GM19455 (cell line): Measurements from ENCODE around the gene CIB4.

Source experiments
- ATAC-seq: cut with Tn5 transposase; IDR thresholded peaks from one replicate; pipeline ENCODE4 v1.9.1; 2021; ENCODE audit not compliant: unreplicated experiment

CIB4 gene

GRCh38 chr2:26644188-26644835, 3.1 kb upstream of the CIB4 start:
- ATAC-seq, result no peak

DNA sequence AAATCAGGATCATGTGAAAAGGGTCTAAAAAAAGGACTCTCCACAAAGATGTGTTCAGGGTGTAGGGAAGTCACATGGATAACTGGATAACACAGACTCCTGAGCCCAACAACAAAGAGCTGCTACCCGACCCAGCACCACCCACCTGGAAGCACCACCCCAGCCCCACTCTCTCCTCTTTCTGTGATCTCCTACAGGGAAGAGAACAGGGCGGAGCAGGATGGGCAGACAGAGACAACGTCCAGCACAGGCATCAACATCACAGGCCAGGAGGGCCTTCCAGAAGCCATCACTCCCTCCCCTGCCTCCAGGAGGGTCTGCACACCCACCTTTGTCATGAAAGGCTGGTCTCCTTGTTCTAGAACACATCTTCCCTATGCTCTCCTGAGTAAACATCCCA, 1.3 kb upstream of the CIB4 start:
- ATAC-seq, result no peak

DNA sequence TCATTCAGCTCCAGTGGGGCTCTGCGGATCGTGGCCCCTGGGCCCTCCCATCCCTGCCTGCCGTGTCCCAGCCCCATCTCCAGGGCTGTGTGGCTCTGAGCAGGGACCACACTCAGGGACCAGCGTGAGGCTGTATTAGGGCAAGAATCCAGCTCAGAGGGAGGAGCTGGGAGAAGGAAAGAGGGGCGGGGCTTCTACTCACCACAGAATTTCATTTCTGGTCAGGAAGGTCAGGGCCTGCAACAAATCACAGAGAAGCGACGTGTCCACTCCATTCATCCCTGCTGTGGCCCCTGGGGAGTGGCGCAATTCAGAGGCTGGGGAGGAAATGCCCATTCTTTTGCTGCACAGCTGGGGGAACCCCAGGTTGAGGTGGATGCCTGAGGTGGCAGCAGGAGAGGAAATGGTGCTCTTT, 828 bp downstream of the CIB4 start:
- ATAC-seq, result no peak

DNA sequence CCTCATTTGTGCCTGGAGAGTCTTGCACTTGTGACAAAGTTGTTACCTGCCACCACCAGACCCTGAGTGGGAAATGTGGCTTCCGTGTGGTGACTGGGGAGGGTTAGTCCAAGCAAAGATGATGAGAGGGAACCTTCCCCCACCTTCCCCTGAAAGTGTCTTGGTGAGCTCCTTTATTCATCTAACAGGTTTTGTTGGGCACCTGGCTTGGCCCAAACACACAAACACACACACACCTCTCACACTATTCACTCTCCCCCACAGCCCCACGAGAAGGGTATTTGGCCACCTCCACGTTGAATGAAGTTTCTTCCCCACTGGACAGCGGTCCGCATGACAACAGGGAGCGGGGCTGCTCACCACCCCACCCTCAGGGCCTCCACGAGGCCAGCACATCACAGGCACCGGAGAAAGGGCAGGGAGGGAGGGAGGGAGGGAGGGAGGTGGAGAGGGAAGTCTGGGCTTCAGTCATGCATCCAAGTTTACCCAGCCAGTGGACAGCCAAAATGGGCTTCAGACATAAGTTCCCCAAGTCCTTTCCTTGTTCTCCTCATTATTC, 1.4 kb downstream of the CIB4 start:
- no peak for ATAC-seq

DNA sequence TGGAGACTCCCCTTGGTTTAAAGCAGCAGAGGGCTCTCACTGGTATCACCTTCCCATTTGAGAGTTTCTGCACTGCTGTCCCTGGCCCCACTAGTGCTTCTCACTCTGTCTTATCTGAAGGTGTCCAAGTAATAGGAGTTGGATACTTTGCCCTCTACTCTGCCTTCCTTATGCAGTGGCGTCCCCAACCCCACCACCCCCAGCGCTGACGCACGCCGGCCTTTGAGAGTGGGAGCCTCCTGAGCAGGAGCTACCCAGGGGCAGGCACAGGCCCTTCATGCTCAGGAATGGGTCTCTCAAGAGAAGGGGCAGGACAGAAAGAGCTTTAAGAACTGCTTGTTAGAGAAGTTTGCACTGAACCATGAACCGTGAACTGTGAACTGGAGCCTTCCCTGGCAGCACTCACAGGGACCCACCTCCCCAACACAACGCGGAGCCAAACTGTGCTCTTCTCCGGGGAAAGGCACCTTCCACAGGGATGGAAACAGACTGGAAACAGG, 3.3 kb downstream of the CIB4 start:
- no peak for ATAC-seq

DNA sequence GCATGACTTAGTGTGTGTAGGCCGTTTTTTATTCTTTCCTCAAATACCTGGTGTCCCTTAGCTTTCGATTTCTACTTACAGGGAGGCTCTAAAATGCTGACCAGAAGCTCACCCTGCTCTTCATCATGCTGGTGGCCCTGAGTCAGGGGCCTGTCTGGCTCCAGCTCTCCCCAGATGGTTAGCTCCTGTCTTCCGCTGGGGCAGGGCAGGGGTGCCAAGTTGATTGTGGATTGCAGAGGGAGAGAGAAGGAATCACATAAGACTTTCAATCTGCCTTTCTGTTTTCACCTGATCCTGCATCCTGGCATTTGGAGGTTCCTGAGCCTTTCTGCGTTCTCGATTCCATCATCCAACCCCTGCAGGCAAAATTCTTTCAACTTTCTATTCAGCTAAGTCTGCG, 4.2 kb downstream of the CIB4 start:
- ATAC-seq, result no peak

GRCh38 chr2:26635401-26635800, 5.8 kb downstream of the CIB4 start:
- ATAC-seq, result no peak

- no peak for ATAC-seq
Observed at GRCh38 chr2:26634636-26635230, 6.4 kb downstream of the CIB4 start.

DNA sequence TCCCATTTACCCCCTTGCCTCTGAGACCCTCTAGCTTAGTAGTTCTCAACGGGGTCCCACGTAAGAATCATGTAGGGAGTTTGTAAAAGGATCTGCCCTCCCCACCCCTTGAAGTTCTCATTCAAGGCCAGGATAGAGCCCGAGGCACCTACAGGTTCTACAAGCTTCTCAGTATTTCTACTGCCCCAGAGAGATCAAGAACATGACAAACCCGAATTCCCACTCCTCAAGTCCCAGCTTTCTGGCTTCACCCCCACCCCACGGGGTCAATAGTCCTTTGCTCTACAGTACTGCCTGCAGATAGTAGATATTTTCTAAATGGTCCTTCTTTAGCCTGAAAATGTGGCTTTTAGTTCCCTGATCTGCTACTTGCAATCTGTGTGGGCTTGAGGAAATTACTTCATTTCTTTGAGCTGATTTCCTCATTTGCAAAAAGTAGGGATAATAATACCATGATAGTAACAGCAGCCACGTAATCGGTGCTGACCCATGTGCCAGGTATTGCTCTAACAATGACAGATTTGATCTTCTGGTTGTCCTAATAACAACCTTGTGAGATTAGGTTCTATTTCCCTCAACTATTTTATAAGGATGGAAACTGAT, 7.1 kb downstream of the CIB4 start:
- no peak for ATAC-seq

DNA sequence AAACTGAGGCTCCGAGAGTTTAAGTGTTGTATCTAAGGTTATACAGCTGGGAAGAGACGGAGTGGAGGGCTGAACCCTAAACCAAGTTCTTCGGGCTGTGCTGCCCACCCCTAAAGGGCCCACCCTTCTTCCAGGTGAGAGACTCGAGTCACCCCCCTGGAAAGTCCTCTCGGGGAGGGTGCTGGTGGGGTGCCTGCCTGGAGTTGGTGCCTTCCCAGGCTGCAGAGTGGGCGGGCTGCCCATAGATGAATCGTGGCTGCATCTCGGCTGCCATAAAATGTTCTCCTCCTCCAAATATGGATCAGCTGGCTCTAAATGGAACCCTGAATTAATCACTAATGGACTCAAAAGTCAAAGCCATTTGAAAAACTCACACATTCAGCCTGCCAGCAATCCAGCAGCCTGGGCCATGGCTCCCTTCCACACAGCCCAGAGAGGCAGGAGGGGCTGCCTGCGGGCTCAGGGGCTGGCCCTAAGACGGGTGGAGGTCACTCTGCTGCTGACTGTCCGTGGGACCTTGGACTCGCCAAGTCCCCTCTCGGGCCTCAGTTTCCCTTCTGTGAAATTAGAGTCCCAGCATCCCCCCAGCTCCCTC, 7.7 kb downstream of the CIB4 start:
- ATAC-seq, result no peak

DNA sequence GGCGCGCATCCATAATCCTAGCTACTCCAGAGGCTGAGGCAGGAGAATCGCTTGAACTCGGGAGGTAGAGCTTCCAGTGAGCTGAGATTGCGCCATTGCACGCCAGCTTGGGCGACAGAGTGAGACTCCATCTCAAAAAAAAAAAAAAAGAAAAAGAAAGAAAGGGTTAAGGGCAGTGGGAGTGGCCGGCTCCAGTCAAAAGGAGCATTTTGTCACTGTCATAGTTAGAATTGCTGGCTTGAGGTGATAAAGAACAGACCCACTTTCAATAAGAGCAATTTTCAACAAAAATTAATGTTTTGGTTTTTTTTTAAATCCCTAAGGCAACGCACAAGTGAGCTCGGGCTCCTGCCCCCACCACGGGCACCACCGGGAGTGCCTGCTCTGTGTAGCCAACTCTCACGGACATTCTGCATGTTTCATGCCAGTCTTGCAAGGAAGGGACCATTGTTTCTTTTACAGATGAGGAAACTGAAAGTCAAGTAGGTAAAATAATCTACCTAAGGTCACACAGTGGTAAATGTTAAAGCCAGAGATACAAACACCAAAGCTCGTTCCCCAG, 8.5 kb downstream of the CIB4 start:
- no peak for ATAC-seq

DNA sequence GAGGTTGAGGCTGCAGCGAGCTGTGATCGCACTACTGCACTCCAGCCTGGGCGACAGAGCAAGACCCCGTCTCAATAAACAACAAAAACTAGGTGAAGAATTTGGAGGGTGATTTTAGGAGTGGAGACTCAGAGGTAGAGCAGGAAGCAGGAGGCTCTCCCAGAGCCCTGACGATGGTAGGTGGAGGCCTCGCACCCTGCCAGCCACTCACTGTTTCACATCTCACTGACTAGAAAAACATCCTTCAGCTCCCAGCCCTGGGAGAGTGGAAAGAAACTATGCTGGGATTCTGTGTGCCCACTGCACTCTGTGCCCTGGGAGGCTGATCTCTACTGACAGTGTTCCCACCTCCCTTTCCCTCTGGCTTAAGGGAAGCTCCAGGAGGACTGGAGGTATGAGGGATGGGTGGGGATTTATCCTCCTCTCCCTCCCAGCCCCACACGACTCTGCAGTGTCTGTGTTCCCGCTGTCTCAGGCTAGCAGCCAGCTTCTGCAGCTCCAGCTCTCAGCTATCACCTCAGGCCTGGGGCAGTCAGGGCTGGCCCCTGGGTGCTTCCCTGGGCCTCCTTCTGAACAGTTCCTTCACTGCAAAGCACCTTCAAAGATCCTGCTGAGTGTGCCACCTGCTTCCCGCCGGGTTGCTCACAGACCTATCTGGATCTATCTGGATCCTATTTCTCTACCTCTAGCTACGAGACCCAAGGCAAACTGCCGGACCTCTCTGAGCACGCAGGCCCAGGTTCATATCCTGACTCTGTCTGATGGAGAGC, 9.6 kb downstream of the CIB4 start:
- no peak for ATAC-seq

DNA sequence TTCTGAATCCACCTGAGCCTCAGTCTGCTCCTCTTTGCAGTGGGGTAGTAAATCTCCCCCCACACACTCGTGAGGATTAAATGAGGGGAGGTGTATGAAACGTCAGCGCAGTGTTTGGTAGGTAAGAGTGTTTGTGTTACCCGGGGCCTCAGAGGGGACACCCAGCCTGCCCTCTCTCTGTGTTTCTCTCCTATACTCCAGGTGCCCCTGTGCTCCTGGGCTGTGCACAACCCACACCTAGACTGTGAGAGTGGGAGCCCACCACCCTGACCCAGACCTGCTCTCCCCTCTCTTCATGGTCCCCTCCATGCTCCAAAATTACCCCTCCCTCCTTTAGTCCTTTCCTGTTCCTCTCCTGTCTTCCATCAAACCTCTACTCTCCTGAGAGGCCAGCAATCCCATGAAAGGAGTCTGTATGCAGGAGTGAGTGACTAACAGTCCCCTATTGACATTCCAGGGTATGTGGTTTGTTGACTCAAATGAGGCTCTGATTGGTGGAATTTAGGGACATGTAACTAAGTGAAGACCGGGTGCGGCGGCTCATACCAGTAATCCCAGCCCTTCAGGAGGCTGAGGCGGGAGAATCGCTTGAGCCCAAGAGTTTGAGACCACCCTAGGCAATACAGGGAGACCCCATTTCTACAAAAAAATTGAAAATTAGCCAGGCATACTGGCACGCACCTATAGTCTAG, 10.4 kb downstream of the CIB4 start:
- no peak for ATAC-seq

DNA sequence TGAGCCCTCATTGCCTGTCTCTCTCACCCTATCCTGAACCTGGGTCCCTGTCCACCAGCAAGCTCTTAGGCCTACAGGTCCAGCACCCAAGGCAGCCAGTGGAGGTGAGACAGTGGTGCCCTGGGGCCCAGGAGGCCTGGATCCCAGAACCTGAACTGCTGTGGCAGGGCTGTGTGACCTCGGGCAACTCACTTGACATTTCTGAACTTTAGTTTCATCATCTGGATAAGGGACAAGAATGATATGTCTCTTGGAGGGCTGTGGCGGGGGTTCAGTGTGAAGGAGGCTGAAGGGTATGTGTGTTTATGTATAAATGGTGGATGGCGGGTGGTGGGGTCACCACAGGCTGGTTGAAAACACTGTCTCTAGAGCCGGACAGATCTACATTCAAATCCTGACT, 10.9 kb downstream of the CIB4 start:
- ATAC-seq, result no peak

GRCh38 chr2:26629751-26630150, 11.4 kb downstream of the CIB4 start:
- no peak for ATAC-seq

- no peak for ATAC-seq
Observed at GRCh38 chr2:26629346-26629630, 11.9 kb downstream of the CIB4 start.

DNA sequence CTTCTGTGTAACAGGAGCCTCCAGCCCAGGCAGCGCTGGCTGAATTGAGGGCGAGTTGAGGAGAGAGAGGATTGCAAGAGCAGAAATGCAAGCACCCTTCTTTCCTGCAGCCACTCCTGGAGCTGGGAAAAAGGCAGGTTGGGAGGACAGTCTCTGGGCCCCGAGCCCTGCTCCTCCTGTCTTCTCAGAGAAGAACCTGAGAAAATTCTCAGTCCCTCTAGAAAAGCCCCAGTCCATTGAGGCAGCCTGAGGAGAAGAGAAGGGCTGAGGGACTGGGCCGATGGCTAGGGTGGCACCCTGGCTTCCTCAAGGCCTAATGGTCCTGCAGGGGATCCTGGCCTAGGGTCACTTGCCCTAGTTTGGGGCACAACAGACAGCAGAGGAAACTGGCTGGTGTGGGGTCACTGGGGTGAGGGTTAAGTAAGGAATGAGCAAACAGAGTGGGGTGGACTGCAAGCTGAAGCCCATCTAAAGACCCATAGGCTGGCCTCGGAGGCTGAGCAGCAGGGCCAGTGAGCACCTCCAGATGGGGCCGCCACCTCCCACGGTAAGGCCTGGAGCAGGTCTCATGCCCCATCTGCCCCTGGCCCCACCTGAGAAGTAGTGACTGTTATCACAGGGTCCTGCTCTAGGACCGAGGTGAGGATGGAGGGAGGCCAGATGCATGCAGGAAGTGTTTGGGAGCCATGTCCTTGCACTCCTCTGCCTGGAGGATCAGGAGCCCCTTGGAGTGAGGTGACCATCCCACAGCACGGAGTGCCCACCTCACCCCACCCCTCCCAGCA, 12.4 kb downstream of the CIB4 start:
- no peak for ATAC-seq

DNA sequence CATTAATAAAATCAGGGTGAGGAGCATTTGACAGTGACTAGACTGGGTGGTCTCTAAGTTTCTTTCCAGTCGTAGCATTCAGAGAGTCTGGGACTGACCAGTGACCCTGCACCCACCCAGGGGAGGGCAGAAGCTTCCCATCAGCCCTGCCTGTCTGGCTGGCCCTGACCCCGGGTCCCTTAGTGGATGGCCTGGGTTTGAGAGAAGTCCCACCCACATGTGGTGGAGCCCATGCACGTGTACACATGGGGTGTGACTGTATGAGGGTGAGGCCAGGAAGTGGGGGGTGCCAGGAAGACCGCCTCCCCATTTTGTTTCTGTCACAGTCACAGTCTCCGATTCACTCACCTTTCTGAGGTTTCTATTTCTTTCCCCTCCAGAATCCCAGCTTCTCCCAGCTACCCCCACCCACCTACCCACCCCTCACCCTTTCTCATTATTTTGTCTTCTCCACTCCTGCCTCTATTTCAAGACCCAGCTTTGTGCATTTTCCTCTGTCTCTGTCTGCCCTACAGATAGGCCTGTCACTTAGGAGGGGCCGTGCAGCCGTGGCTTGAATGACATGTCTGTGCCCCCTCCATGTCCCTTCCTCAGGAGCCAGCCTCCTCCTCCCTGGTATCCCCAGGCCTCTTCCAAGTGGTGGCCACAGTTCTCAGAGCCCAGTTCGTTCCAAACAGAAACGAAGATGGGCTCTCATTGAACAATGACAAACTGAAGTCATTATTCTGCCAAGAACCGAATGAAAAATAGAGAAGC, 13.6 kb downstream of the CIB4 start:
- ATAC-seq, result no peak

DNA sequence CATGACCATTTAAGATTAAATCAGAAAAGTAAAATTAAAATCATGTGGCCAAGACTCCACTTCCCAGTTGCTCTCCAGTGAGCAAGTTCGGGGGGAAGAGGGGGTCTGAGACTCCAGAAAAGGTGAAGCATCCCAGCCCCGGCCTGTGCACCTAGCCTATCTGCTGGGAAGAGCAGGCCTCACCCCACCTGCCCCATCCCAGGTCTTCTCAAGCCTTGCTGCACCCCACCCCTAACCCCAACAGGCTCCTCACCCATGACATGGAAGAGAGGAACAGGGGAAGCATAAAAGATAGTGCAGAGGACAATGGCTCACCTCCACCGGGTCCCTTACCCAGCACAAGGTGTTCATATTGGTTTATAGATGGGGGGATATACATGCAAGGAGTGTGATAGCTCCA, 14.6 kb downstream of the CIB4 start:
- ATAC-seq, result no peak
